ENCODE data around the gene NR1D1.

- no peak for TF ChIP-seq POLR2A (IDR thresholded peaks at IDR 0.05; ENCODE audit: low read depth, low read length)
- TF ChIP-seq TAF1 (IDR thresholded peaks at IDR 0.05; ENCODE audit: borderline replicate concordance, low read depth, low read length): no peak
- TF ChIP-seq POLR2AphosphoS5 (IDR thresholded peaks at IDR 0.05; ENCODE audit: low read depth, low read length): no peak
Observed at GRCh38 chr17:40135817-40136216, 35.4 kb upstream of the NR1D1 start.
